K562 (cell line): Measurements from ENCODE around the gene GRK4. TPM values are rescaled to one million over a fixed set of nuclear protein-coding genes. Genes with fewer than 3 reads are reported as not detected.

Source experiments
- ASH1L ChIP-seq: fragments of 450-650 bp; IDR thresholded peaks from 2 replicates; pipeline ENCODE4 v1.6.1; 2018; ENCODE audit warnings: borderline replicate concordance, mild to moderate bottlenecking, low read depth; ENCODE audit not compliant: partially characterized antibody
- BCLAF1 ChIP-seq, 2 experiments: fragments of 450-650 bp in 1 of 2; IDR thresholded peaks; 2 replicates each; pipeline ENCODE4 v1.6.1; 2011 to 2017; ENCODE audit warnings: low read depth in 2 of 2, antibody characterized with exemption in 1 of 2, borderline replicate concordance in 1 of 2, low read length in 1 of 2, mild to moderate bottlenecking in 1 of 2, mixed read lengths in 1 of 2; ENCODE audit not compliant: control insufficient read depth in 1 of 2
- CBFA2T2 ChIP-seq: fragments of 450-650 bp; conservative IDR thresholded peaks from 2 replicates; pipeline ENCODE4 v1.6.1; 2017; ENCODE audit warnings: mild to moderate bottlenecking
- ELK3 ChIP-seq: fragments of 450-650 bp; formaldehyde crosslinking; IDR thresholded peaks from 2 replicates; pipeline ENCODE4 v1.4.0; 2020; ENCODE audit warnings: mild to moderate bottlenecking
- EP300 ChIP-seq: IDR thresholded peaks from 2 replicates; pipeline ENCODE4 v1.6.1; 2012; ENCODE audit warnings: low read length, improper control_type of control experiment
- IFI16 ChIP-seq: fragments of 250-450 bp; sonication (Bioruptor Pico); IDR thresholded peaks from 2 replicates; pipeline ENCODE4 v2.1.2; 2022; ENCODE audit warnings: mild to moderate bottlenecking, inconsistent platforms
- MTA3 ChIP-seq: fragments of 450-650 bp; formaldehyde crosslinking; IDR thresholded peaks from 2 replicates; pipeline ENCODE4 v1.6.1; 2017; ENCODE audit warnings: mild to moderate bottlenecking, borderline replicate concordance
- NR3C1 ChIP-seq: sonication (generic); formaldehyde crosslinking; IDR thresholded peaks from 2 replicates; pipeline ENCODE4 v1.8.1; 2022; ENCODE audit warnings: missing genetic modification reagents
- RBBP5 ChIP-seq: fragments of 200-600 bp; sonication (generic); IDR thresholded peaks from 2 replicates; pipeline ENCODE4 v1.6.1; 2012; ENCODE audit warnings: borderline replicate concordance, mild to moderate bottlenecking, low read length, control low read depth, inconsistent platforms; ENCODE audit not compliant: insufficient read depth, poor library complexity, severe bottlenecking
- RBM22 ChIP-seq: fragments of 200-400 bp; formaldehyde crosslinking; IDR thresholded peaks from 2 replicates; pipeline ENCODE4 v1.6.1; 2018; ENCODE audit warnings: low read length, low read depth; ENCODE audit not compliant: poor library complexity, severe bottlenecking
- TAF15 ChIP-seq: fragments of 200-400 bp; formaldehyde crosslinking; IDR thresholded peaks from 2 replicates; pipeline ENCODE4 v1.6.1; 2017; ENCODE audit warnings: mild to moderate bottlenecking, low read depth, low read length, moderate library complexity
- TEAD1 ChIP-seq, 2 experiments: fragments of 450-650 bp in 1 of 2; sonication (generic) in 1 of 2; formaldehyde crosslinking; IDR thresholded peaks; 2 replicates each; pipeline versions ENCODE4 v1.4.0 to v1.8.0; 2020 to 2022; ENCODE audit warnings: mild to moderate bottlenecking in 2 of 2, missing genetic modification reagents in 1 of 2
- ZNF408 ChIP-seq: fragments of 250-450 bp; sonication (Bioruptor Pico); IDR thresholded peaks from 2 replicates; pipeline ENCODE4 v1.4.0; 2020; ENCODE audit warnings: low read depth, mild to moderate bottlenecking, moderate library complexity
- polyA plus RNA-seq, 8 experiments: library from polyadenylated mRNA; depleted of rRNA in 4 of 8; stranded (reverse) in 5 of 8; unstranded in 3 of 8; fragments of >200 nt; fragmentation: Nextera tagmentation in 2 of 8; fragmentation: Illumina TruSeq in 1 of 8; extraction: Ambion mirVana in 2 of 8; extraction: Trizol in 1 of 8; gene quantifications; 2 replicates each; pipeline versions ENCODE4 v1.2.1 to v1.2.3, GENCODE V29; 2011 to 2014; ENCODE audit warnings: inconsistent platforms in 1 of 8, missing spikeins in 1 of 8
- total RNA-seq, 7 experiments: library from RNA; depleted of rRNA in 6 of 7; stranded (reverse); fragments of >200 nt in 6 of 7; fragmentation: Illumina TruSeq in 2 of 7; extraction: Trizol in 2 of 7; gene quantifications; 2 replicates each; pipeline versions ENCODE4 v1.2.1 to v1.2.3, GENCODE V29; 2011 to 2021; ENCODE audit warnings: low replicate concordance in 1 of 7
- TF ChIP-seq, protein P1 (sequence below): fragments of 200-800 bp; sonication (Bioruptor generic); IDR thresholded peaks from 2 replicates; pipeline ENCODE4 v1.6.1; 2017; ENCODE audit warnings: missing genetic modification characterization, missing compliant biosample characterization
- TF ChIP-seq, protein P2 (sequence below): sonication (generic); formaldehyde crosslinking; IDR thresholded peaks from 2 replicates; pipeline ENCODE4 v1.8.1; 2023; ENCODE audit warnings: mild to moderate bottlenecking, missing genetic modification reagents, moderate library complexity

GRK4 gene
- total and polyA plus RNA-seq, 9 of the 15 experiments (the other 6 are each of a cell fraction or from before 2014, with no cell fraction given): 1.1 to 4.8 (median 2.6) TPM

DNA sequence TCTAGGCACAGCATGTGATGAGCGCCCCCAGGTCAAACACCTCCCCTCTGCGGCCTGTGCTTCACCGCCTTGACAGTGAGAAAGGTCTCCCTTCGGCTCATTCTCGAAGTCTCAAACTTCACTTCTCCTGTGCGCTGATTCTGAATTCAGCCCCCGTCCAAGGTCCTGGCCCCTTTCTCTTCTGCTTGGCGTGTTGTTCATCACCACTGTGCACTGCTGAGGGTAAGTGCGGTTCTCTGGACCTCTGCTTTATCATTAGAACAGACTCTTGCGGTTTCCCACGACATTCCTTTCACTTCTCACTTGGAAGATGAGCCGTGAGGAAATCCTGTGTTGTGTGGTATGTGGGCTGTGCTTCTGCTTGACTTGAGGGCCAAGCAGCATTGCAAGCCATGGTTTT is 99.1 kb downstream of the GRK4 start (continued):
- no peak for TF ChIP-seq MTA3
- TF ChIP-seq BCLAF1 (IDR thresholded peaks at IDR 0.05; ENCODE audit: borderline replicate concordance in 1 of 2, control insufficient read depth in 1 of 2, low read depth in 2 of 2, low read length in 1 of 2): no peak
- TF ChIP-seq, protein P1, sequence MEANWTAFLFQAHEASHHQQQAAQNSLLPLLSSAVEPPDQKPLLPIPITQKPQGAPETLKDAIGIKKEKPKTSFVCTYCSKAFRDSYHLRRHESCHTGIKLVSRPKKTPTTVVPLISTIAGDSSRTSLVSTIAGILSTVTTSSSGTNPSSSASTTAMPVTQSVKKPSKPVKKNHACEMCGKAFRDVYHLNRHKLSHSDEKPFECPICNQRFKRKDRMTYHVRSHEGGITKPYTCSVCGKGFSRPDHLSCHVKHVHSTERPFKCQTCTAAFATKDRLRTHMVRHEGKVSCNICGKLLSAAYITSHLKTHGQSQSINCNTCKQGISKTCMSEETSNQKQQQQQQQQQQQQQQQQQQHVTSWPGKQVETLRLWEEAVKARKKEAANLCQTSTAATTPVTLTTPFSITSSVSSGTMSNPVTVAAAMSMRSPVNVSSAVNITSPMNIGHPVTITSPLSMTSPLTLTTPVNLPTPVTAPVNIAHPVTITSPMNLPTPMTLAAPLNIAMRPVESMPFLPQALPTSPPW (CRISPR knock-in tag): 0 out of 2 replicates have a peak, but pooled peaks have one; percentile 10
- TF ChIP-seq ELK3: no peak
- TF ChIP-seq RBBP5: no peak
- TF ChIP-seq ZNF408 (CRISPR knock-in tag): no peak
- TF ChIP-seq NR3C1 (CRISPR knock-in tag): no peak
- no peak for TF ChIP-seq ASH1L
- TF ChIP-seq, protein P2, sequence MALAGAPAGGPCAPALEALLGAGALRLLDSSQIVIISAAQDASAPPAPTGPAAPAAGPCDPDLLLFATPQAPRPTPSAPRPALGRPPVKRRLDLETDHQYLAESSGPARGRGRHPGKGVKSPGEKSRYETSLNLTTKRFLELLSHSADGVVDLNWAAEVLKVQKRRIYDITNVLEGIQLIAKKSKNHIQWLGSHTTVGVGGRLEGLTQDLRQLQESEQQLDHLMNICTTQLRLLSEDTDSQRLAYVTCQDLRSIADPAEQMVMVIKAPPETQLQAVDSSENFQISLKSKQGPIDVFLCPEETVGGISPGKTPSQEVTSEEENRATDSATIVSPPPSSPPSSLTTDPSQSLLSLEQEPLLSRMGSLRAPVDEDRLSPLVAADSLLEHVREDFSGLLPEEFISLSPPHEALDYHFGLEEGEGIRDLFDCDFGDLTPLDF: no peak
- TF ChIP-seq RBM22: no peak
- no peak for TF ChIP-seq IFI16
- peak; percentile 85 to 92 for TF ChIP-seq TEAD1 (CRISPR knock-in tag; IDR thresholded peaks at IDR 0.05)
- no peak for TF ChIP-seq CBFA2T2
- TF ChIP-seq EP300: no peak
- no peak for TF ChIP-seq TAF15
